Measurements from ENCODE around the gene PGLYRP2.
A peak's percentile ranks its signal among the peaks of the same experiment; 100 is the strongest.

Gene PGLYRP2

DNA sequence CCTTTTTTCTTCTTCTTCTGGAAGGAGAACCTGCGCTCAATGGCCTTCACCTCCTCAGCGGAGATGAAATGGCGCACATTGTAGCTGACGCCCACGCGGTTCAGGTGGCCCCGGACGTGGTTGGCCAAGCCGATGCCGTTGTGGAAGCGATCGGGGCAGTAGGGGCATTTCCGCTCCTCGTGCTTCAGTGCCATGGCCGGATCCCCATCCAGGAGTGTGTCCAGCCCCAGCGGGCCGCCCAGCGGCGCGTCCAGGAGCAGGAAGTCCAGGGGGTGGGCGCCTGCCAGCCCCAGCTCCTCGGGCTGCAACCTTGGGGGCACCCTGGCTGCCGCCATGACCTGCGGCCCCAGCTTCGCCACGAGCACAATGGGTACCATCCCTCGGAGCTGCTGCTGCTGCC lies 40.7 kb downstream of the PGLYRP2 start:
- no peak for DNase-seq

DNA sequence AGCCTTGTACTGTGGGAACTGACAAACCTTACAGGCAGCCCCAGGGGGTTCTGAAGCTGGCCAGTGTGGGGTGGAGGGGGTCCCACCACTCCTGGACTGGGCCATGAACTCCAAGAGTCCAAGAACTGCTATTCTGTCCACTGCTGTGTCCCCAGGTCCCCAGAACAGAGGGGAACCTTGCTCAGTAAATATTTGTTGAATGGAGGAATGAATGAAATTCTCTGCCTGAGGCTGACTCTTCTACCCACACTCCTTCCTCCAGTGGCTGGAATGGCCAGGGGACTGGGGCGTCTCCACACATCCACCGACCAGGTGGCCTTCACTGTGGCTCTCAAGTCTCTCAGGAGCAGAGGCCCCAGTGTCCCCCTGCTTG lies 41.2 kb downstream of the PGLYRP2 start:
- no peak for DNase-seq

DNA sequence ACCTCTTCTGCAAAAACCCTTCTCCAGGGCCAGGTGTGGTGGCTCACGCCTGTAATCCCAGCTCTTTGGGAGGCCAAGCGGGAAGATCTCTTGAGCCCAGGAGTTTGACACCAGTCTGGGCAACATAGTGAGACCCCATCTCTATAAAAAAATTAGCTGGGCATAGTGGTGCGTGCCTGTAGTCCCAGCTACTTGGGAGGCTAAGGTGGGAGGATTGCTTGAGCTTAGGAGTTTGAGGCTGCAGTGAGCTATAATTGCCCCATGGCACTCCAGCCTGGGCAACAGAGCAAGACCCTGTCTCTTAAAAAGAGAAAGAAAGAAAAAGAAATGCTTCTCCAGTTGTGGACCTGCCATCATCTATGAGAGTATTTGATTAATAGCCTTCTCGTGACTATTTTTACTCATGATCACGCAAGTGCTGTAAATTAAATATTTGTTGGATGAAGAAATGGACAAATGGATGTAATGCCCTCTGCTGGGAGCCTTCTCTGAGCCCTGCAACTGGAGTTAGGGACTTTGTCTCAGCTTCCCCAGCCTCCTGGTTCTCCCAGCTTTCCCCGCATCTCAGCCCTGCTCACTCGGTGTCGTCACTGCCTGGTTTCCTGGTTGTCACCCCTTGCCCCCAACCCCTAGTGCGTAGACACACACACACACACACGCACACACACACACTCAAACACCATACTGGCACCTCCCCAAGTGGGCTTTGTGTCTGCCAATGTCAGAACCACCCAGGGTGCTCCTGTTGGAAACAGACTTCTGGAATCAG lies 41.8 kb downstream of the PGLYRP2 start:
- no peak for DNase-seq

DNA sequence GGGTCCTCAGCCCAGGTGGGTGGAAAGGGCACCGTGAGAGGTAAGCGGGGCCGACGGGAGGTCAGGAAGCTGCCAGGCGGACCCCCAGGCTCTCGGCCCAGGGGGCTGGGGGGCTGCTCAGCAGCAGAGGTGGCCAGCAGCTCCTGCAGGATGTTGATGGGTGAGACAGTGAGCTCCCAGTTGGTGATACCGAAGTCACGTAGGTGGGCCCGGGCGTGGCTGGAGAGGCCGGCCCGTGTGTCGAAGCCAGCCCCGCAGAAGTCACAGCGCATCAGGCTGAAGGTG lies 42.5 kb downstream of the PGLYRP2 start:
- DNase-seq: no peak

DNA sequence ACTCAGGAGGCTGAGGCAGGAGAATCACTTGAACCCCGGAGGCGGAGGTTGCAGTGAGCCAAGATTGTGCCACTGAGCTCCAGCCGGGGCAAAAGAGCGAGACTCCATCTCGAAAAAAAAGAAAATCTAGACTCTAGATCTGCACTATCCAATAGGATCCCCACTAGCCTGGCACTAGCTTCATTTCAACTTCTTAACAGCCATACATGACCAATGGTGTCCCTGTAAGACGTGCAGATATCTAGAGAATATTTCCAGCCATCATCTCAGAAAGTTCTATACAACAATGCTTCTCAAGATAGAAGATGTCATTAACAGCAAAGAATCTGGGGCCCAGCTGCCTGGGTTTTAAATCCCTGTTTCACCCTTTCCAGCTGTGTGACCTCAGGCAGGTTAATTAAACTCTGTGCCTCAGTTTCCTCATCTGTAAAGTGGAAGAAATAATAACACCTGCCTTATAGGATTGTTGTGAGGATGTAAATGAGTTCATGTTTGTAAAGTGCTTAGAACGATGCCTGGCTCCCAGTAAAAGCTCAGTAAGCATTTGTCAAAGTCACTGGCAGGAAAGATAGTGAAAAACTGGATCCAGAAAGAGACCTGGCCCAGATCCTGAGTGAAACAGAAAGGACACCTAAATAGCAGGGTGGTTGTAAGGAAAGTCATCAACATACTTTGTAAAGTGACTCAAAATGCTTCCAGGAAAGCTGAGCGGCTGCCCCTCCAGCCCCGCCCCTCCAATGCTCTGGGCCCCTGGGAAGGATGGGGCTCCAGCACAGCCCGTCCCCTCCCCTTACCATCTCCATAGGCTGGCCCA lies 43.1 kb downstream of the PGLYRP2 start:
- DNase-seq: no peak

DNA sequence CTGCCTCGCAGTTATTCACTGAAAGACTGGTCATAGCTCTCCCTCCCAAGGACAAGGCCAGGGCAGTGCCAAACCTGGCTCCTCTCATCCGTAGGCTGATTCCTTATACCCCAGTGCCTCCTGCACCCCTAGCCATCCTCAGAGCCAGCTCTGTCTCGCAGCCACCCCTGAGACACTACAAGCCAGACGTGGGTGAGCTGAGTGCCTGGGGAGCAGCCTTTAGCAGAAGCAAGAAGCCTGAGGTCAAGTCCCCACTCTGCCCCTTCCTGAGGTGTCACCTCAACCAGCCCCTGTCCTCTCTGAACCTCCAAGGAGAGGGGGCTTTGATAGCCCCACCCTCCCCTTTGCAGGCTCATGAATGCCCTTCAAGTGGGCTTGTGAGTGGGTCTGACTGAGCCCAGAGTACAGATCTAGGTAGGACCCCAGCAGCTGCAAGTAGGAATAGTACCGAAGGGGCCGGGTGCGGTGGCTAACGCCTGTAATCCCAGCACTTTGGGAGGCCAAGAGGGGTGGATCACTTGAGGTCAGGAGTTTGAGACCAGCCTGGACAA lies 45.7 kb downstream of the PGLYRP2 start:
- no peak for DNase-seq

DNA sequence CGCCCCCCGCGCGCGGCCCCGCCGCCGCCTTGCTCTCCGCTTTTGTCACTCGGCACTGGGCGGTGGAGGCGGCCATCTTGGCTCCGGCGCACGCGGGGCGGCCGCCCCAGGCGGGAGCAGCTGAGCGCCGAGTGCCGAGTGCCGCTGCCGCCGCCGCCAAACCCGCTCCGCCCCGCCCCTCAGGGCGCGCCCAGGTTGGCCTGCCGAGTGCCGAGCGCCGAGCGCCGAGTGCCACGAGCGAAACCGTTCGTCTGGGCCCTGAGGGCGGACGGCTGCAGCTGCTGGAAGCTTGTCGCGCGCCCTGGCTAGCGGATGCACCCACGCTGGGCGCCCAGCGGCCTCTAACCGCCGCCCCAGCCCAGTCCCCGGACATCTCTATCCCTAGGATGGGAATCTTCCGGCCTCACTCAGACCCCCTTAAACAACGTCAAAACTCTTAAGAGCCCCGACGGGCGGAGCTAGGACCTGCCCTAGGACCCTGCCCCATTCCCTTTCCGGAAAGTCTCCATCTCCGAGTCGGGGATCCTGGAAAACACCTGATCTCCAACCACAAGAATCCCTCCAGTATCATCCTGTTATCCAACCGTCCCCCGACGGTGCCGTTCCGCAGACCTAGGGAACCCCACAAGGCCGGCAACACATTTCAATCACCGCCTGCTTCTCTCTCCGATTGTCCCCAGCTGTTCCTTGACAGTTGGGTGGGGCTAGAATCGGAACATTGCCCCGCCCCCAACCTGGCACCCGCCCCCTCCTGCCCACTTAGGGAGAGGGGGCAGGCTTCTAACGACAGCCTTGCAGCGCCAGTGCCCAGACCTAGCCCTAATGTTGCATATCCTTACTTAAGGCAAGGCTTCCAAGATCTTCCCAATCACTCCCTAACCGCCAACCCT lies 46.4 kb downstream of the PGLYRP2 start:
- peak; percentile 49 for DNase-seq

DNA sequence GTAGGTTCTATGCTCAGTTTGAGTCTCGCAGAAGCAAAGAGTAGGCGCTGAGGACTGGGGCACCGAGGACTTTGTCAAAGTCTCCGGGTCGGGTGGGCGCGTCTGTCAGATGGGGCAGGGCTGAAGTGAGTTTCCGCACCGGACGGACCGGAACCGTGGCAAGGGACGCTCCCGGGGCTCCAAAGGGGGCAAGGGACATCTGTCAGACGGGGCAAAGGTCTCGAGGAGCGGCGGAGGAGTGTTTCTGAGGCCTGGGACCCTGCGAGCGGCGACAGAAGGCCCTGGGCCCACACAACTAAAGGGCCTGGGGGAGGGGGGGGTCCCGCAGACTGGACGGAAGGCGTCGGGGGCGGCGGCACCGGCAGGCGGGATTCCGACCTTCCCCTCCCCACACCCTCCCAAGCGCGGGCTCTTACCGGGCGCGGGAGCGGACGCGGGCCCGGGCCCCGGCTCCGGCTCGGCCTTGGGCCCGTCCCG lies 47.2 kb downstream of the PGLYRP2 start:
- DNase-seq: no peak

DNA sequence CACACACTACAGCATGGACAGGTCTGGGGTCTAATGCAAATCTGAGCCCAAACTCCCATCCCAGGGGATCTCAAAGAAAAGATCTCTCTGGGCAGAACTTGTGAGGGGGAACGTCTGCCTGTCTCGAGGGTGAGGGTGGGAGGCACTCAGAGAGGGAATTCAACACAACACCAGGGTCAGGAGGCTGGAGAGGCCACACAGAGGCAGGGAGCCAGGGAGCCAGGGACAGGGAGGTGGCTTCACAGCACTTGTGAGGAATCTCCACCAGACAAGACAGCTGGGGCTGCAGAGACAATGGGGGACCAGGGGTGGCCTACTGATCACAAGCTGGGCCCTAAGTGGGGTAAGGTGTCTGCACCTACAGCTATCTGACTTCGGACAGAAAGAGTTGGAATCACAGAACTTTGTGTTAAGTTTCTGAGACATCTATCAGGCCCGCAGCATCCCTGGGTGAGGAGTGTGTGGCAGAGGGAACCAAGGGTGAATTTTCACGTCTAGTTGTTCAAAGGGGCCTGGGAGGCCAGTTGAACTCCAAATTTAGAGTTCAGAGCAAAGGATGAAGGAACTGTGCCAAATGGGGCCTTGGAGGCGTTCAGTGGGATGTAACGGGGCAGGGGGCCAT lies 47.8 kb downstream of the PGLYRP2 start:
- DNase-seq: no peak

DNA sequence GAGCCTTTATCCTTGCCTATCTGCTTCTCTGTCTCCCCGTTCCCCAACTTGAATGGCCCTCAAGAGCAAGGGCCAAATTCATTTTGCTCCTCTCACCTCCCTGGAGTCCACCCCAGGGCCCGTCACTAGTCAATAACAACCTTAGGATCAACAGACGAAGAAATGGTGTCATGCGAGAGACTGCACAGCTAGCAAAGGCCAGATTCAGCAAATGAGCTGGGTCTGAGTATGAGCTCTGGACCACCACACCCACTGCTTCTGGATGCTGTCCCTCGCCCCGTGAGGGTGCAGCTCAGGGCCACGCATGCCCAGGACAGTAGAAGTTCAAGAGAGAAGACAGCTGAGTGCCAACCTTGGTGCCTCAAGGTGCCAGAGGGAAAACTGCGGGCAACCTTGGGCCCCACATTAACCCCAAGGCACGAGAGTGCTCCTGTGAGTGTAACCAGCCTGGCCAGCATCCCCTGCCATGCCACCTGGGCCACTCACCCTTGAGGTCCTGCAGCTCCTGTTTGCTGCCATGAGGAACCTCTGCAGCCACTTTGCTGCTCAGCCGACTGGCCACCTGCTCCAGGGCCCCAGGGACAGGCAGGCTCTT lies 48.7 kb downstream of the PGLYRP2 start:
- DNase-seq: no peak

DNA sequence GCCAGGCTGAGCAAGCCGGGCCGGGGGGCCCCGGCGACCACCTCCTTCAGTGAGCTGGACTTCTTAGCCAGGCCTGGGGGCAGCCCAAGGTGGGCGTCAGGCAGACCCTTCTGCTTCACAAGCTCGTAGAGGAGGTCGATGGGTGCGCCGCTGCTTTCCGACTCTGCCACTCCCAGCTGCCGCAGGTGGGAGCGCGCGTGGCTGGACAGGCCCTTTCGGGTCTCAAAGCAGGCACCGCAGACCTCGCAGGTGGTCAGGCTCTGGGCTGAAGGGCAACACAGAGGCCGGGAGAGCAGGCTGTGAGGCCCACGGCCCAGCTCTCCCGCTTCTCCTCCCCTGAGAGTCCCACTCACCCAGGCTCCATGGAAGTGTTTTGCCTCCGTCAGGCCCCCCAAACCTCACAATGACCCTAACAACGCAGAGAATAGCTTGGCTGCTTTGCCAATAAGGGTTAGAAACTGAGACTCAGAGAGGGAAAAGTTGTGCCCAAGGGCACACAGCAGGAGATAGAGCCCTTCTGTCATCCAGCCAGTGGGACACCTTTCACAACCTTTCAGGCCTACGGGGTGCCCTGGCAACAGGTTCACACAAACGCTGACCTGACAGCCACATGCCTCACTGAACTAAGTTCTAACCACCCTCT lies 49.4 kb downstream of the PGLYRP2 start:
- no peak for DNase-seq

DNA sequence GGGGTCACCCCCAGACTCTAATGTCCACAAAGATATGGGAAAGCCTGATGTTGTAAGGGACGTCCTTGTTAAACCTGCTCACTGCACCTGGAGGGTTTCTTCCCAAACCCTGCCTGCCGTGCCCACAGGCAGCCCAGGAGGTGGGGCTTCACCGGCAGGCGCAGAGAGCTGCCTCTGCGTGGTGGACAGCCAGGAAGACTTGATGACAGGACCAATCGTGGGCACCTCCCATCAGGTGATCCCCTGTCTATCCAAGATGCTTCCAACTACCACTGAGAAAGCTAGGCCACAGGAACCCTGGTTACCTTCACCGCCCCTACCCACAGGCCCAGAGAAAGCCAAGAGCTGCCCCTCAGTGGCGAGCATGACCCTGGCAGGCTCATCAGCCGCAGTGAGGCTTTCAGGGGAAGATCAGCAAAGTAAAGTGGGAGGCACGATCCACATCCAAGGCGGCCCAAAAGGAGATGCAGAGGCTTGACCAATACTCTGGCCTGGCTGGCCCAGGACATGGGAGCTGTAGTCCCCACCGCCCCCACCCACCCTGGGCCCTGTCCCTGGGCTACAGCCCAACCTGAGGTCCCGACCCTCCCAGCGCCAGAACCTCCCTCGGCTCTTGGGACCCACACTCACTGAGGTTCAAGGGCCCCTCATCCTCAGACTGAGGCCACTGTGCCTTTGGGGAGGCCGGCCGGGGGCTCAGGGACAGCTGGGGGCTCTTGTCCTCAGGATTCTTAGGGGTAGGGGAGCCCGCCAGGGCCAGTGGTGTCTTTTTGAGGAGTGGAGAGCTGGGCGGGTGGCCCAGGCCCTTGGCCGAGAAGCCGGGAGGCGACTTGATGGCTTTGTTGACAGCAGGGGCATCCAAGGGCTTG lies 50.1 kb downstream of the PGLYRP2 start:
- DNase-seq: no peak

DNA sequence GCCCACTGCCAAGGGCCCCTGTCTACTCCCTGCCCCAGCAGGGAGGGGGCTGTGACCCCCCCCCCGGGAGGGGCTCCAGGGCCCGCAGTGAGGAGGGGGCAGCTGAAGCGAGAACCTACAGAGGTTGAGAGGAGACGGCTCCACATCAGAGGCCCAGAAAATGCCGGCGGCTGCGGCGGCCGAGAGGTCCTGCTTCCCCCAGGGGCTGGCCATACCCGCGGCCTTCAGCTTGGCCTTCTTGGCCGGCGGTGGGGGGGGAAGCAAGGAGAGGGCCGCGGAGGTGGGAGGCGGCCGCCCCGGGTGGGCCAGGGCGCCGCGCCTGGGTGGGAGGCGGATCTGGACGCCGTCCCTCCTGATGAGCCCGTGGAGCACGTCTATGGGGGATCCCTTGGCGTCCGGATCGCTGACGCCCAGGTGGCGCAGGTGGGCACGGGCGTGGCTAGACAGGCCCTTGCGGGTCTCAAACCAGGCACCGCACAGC lies 51.3 kb downstream of the PGLYRP2 start:
- DNase-seq: no peak

DNA sequence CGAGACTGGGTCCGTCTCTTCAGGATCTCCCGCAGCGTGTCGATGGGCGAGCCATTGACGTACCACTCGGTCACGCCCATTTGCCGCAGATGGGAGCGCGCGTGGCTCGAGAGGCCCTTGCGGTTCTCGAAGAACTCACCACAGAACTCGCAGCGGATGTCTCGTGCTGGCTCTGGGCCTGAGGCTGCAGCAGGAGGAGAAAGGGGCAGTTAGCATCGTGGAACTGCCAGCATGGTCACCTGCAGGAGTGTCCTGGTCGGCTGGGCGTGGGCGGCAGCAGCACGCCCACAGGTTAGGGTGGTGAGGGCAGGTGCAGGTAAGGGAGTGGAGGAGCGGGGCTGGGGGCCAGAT lies 52.0 kb downstream of the PGLYRP2 start:
- no peak for DNase-seq

DNA sequence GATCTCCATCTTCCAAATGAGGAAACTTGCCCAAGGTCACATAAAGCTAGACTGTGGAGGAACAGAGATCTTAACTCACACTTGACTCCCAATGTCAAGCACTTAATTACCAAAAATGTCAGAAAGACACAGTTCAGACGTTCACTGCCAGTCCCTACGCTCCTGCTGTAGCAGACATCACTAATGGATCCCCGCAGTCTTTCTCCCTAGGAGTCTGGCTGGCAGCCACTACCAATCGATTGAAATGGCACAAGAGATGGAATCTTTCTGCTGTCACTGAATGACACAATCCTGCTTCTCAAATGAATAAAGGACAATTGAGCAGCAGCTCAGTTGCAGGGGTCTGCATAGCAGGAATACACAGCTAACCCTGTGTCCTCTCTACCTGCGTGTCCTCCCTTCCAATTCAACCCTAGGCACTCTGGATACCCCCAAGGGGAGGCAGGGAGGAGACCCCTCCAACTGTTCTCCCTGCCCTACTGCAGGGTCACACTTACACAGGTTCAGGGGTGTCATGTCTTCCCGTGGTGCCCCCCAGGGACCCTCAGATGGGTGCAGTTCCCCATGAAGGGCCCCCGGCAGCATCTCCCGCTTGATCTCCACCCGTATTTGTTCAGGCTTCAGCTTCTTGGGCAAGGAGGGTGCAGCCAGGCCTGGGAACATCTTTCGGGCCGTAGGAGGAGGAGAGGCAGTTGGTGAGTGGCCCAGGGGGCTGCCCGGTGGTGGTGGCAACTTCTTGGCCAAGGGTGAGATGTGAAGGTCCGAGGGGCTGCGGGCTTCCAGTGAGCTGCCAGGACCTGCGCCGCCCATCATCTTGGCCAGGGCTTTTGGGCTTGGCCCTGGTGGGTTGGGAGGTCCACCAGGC lies 52.6 kb downstream of the PGLYRP2 start:
- DNase-seq: no peak

DNA sequence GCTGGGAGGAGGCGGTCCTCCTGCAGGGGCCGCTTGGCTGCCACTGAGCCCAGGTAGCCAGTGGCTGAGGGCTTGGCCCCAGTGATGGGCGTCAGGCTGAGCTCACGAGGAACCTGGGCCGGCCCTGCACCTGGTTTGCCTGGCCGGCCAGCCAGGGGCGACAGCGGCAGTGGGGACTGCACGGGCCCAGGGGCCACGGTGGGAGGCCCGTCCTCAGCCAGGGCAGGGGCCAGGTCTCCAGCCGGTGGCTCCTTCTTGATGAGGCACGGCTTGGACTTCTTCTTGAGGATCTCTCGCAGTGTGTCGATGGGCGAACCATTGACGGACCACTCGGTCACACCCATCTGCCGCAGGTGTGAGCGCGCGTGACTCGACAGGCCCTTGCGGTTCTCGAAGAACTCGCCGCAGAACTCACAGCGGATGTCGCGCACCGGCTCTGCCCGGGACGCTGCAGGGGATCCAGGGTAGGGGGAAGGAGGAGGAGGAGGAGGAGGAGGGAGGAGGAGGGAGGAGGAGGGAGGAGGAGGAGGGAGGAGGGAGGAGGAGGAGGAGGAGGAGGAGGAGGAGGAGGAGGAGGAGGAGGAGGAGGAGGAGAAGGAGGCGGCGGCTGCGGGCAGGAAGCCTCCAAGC lies 53.9 kb downstream of the PGLYRP2 start:
- no peak for DNase-seq

DNA sequence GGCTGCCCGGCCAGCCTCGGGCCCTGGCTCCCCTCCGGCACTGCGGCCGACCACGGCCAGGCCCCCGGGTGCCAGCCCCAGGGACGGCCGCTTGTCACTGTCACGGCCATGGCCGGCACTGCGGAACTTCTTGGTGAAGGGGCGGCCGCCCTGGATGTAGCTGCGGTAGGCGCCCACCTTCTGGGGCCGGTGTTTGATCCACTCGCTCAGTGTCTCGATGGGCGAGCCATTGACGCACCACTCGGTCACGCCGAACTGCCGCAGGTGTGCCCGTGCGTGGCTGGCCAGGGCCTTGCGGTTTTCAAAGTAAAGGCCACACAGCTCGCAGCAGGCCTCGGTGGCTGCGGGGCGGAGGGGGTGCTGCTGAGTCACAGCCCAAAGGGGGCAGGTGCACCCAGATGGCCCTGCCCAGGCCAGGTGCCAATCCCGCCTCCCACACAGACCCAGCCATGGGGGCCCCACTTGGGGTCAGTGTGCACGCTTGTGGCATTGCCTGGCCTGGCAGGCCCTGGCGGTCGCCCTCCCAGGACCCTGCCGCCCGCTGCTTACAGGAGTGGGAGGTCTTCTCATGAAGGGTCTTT lies 54.5 kb downstream of the PGLYRP2 start:
- DNase-seq: no peak

DNA sequence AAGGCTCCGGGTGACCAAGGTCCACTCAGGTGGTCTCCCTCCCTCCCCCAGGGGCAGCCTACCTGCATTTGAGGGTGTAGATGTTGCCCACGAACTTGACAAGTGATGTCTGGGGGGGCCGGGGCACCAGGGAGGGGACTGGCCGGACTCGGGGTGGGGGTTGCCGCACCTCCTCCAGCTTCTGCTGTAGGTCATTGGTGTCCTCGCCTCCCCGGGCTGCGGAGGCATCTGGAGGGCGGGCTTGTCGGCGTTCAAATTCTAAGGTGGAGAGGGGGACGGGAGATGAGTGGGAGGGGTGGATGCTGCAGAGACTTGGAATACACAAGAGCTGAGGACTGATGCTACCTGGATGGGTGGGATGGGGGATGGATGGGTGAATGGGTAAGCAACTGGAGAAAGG lies 55.2 kb downstream of the PGLYRP2 start:
- no peak for DNase-seq

DNA sequence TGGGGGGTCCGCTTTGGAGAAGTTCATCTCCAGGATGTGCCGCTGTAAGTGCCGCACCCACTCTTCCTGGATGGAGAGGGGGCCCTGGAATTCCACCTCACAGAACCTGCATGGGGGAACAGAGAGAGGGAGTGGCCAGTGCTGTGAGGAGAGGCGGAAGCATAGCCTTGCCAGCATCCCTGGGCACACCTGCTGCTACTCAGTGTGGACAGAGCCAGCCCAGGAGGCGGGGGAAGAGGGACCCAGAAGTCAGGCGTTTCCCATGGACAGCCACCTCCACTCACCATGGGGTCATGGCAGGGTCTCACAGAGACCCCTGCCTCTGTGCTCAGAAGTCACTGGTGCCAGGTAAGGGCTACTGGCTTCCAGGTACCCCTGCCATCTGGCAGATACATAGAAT lies 56.2 kb downstream of the PGLYRP2 start:
- DNase-seq: no peak
